ENCODE results near the gene PRR30.

PRR30 gene

DNA sequence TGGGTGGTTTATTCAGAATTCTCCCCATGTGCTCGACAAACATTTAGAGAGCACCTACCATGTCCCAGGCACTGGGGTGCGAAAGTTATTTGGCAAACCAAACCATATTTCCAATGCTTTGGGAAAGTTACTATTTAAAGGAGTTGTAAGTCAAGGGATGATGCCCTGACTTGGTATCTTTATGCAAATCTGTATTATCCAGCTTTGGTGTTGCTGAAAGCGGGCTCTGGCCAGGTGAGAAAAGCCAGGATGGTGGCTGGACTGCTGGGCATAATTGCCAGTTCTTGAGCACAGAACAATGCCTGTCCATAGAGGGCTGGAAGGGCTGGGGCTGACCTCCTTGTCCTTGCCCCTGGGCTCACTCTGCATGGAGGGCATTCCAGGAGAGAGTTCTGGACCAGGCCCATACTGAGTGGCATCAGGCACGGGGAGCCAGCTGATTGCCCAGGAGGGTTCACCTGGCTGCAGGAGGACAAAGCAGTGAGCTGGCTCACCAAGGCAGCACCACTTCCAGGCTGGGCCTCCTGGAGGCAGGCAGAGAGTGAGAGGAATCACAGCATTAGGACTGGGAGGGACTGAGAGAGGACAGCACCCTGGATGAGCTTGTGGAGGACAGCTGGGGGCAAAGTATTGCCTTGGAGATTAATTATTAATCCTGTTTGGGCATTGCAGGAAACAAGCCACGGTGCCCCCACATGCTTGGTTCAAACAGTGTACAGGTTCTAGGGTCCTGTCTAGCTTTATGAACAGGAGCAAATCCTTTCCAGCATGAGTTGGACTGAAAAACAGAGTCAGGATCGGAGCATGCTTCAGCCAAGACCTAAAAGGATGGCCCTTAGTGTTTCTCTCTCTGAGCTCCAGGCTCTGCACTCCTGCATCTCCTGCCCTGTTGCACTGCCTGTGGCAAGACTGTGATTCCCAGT is 45.5 kb downstream of the PRR30 start:
- H3K4me1 ChIP-seq (ENCODE audit: control insufficient read depth, insufficient read depth, low read length), result peaks cover 16% of the 10 kb centered on the region
- H3K9me3 ChIP-seq (ENCODE audit: control insufficient read depth, low read length), result no peaks in the 10 kb centered on the region
- H3K27me3 ChIP-seq (replicated peaks; ENCODE audit: control insufficient read depth, insufficient read depth, low read length), result no peaks in the 10 kb centered on the region
- H3K4me3 ChIP-seq (ENCODE audit: low read length), result no peak overlapping the region
- H3K9ac ChIP-seq (ENCODE audit: low read length), result no peak overlapping the region
- DNase-seq (ENCODE audit: low read depth), result no peak
- no peaks in the 10 kb centered on the region for H3K36me3 ChIP-seq (ENCODE audit: control insufficient read depth, insufficient read depth, low read length, severe bottlenecking)

DNA sequence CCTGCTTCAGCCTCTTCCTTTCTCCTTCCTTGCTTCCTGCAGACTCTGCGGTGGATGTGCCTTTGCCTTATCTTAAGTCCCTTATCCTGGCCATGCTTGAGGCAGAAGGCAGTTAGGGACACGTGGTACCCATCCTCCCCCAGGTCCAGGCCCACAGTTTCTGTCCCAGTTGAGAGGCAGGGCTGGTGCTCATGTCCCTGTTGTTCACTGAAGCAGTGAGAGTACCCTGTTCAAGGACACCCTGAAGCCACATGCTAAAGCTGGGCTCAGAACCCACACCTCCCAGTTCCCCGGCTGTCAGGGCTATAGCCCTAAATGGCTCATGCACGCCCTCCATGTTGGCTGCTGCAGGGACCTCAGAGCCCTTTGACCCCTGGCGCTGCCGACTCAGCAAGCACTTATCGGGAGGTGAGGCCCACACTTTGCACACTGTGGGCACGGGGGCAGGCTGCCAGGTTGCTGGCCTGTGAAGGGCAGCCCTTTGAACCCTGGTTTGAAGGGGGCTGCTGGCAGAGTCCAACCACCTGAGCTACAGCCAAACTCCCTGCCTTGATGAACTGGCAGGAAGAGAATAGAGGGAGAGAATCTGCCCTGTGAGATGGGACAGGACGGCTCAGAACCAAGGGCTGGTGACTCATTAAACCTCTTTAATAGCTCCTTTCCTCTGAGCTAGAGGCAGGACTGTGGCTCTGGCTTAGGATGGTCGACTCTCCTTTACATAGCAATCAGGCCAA is 46.3 kb downstream of the PRR30 start:
- H3K4me1 ChIP-seq (ENCODE audit: control insufficient read depth, insufficient read depth, low read length), result peaks cover 16% of the 10 kb centered on the region
- H3K9ac ChIP-seq (ENCODE audit: low read length), result no peak overlapping the region
- H3K9me3 ChIP-seq (ENCODE audit: control insufficient read depth, low read length), result no peaks in the 10 kb centered on the region
- no peaks in the 10 kb centered on the region for H3K36me3 ChIP-seq (ENCODE audit: control insufficient read depth, insufficient read depth, low read length, severe bottlenecking)
- no peak overlapping the region for H3K4me3 ChIP-seq (ENCODE audit: low read length)
- no peaks in the 10 kb centered on the region for H3K27me3 ChIP-seq (replicated peaks; ENCODE audit: control insufficient read depth, insufficient read depth, low read length)
- DNase-seq (ENCODE audit: low read depth), result no peak

DNA sequence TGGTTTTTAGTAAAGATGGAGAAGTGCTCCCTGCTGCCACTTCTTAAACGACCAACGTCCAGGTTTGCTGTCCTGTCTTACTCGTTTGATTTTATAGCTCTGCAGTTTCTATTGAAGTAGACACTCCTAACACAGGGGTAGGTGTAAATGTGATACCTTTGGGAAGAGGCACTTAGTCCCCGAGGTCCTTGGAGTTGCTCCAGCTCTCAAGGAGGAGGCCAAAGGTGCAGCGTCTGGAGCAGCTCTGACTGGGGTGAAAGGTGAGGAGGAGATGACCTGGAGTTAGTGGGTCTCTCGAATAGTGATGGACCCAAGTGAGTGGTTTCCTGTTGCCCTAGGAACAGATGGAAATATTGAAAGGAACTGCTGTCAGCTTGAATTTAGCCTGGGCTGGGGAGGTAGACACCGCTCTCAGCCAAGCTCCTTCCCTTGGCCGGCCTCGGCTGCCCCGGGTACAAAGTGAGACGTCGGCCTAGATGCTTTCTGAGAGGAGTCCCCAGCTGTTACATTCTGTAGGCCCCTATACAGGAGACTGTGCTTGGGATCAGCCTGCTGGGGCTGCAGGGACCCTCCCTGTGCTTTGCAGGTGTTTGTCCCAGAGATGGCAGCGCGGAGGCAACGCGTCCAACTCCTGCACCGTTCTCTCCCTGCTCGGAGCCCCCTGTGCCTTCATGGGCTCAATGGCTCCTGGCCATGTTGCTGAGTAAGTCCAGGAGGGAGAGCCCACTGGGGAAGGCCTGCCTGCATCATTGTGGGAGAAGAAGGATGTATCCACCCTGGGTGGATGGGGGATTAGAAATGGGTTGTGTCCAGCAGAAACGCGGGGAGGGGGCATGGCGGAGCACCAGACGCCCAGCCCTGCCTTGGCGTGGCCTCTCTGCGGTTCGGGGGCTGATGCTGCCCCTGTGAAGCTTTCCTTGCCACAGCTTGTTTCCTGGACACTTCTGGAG is 47.2 kb downstream of the PRR30 start:
- no peak overlapping the region for H3K9ac ChIP-seq (ENCODE audit: low read length)
- H3K9me3 ChIP-seq (ENCODE audit: control insufficient read depth, low read length), result no peaks in the 10 kb centered on the region
- H3K4me3 ChIP-seq (ENCODE audit: low read length), result no peak overlapping the region
- H3K4me1 ChIP-seq (ENCODE audit: control insufficient read depth, insufficient read depth, low read length), result peaks cover 17% of the 10 kb centered on the region
- no peaks in the 10 kb centered on the region for H3K36me3 ChIP-seq (ENCODE audit: control insufficient read depth, insufficient read depth, low read length, severe bottlenecking)
- H3K27me3 ChIP-seq (replicated peaks; ENCODE audit: control insufficient read depth, insufficient read depth, low read length), result no peaks in the 10 kb centered on the region
- no peak for DNase-seq (ENCODE audit: low read depth)

DNA sequence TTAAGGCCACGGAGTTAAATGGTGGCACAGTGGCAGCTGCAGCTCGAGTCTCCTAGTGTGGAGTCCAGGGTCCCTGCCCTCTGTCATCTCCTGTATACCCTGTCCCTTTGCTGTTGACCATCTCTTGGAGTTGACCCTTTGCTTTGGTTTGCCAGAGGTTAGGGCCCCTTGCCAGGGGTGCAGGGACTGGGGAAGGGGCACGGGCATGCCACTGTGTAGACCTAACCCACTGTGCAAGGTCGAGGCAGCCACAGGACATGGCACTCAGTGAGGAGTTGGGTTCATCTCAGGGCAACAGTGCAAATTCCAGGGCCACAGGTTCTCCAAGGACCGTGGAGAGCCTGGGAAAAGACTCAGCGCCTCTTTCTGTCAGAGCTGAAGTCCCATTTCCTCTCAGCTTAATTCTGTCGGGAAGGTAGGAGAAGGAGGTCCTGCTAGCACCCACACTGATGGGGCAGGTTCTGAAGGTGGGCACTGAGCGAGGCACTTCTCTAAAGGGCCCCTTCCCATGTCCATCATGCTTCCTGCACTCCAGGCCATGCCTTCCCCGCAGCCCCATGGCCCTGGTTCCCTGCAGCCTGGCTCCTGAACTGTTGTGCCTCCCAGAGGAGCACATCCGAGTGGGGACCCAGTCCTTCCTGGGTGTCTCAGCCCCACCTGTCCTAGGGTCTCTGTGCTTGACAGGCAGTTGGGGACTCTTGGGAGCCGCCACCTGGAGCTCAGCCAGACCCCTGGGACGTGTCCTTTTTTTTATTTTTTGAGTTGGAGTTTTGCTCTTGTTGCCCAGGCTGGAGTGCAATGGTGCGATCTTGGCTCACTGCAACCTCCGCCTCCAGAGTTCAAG is 49.9 kb downstream of the PRR30 start:
- no peaks in the 10 kb centered on the region for H3K27me3 ChIP-seq (replicated peaks; ENCODE audit: control insufficient read depth, insufficient read depth, low read length)
- no peaks in the 10 kb centered on the region for H3K36me3 ChIP-seq (ENCODE audit: control insufficient read depth, insufficient read depth, low read length, severe bottlenecking)
- H3K4me1 ChIP-seq (ENCODE audit: control insufficient read depth, insufficient read depth, low read length), result peaks cover 14% of the 10 kb centered on the region
- DNase-seq (ENCODE audit: low read depth), result no peak
- no peak overlapping the region for H3K4me3 ChIP-seq (ENCODE audit: low read length)
- H3K9ac ChIP-seq (ENCODE audit: low read length), result no peak overlapping the region
- H3K9me3 ChIP-seq (ENCODE audit: control insufficient read depth, low read length), result no peaks in the 10 kb centered on the region

DNA sequence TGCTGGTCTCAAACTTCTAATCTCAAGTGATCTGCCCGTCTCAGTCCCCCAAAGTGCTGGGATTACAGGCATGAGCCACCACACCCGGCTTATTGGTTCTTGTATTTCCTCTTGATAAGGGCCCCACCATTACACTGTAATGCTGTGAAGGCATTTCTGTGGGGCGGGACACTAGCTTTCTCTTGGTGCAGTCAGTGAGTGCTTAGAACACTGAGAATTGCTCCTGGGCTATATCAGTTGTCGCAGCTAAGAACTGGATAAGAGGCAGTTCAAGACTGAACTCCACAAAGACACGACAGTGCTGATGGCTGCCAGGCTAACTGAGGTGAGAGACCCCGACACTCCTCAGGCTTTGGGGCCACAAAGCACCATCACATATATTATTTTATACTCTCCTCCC is 50.6 kb downstream of the PRR30 start:
- Histone ChIP-seq H3K9me3 (ENCODE audit: control insufficient read depth, low read length) (no peaks in the 10 kb centered on the region), H3K27me3 (replicated peaks; ENCODE audit: control insufficient read depth, insufficient read depth, low read length) (no peaks in the 10 kb centered on the region), H3K9ac (ENCODE audit: low read length) (no peak overlapping the region), H3K4me1 (ENCODE audit: control insufficient read depth, insufficient read depth, low read length) (peaks cover 14% of the 10 kb centered on the region), H3K36me3 (ENCODE audit: control insufficient read depth, insufficient read depth, low read length, severe bottlenecking) (no peaks in the 10 kb centered on the region), H3K4me3 (ENCODE audit: low read length) (no peak overlapping the region)
- no peak for DNase-seq (ENCODE audit: low read depth)

DNA sequence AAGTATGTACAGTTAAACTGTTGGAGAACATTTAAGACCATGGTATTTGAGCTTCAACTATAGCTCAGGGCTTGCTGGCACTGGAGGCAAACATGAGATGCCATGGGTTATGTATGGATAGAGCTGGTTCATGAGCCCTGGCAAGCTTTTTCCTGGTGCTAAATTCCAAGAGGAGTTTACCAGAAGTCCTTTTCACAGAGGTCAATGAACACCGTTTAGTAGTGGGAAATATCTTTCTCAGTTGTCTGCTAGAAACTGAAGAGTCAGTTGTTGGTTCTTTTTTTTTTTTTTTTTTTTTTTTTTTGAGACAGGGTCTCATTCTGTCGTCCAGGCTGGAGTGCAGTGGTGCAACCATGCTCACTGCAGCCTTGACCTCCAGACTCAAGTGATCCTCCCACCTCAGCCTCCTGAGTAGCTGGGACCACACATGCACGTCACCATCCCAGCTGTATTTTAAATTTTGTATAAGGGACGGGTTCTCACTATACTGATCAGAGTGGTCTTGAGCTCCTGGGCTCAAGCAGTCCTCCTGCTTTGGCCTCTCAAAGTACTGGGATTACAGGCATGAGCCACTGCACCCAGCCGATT is 51.3 kb downstream of the PRR30 start:
- Histone ChIP-seq H3K9ac (ENCODE audit: low read length) (no peak overlapping the region), H3K27me3 (replicated peaks; ENCODE audit: control insufficient read depth, insufficient read depth, low read length) (no peaks in the 10 kb centered on the region), H3K9me3 (ENCODE audit: control insufficient read depth, low read length) (no peaks in the 10 kb centered on the region), H3K4me1 (ENCODE audit: control insufficient read depth, insufficient read depth, low read length) (peaks cover 14% of the 10 kb centered on the region), H3K36me3 (ENCODE audit: control insufficient read depth, insufficient read depth, low read length, severe bottlenecking) (no peaks in the 10 kb centered on the region), H3K4me3 (ENCODE audit: low read length) (no peak overlapping the region)
- no peak for DNase-seq (ENCODE audit: low read depth)
